HepG2 (cell line): ENCODE results near the gene DNPH1. TPM values are rescaled to one million over a fixed set of nuclear protein-coding genes. Genes with fewer than 3 reads are reported as not detected.
A peak's percentile ranks its signal among the peaks of the same experiment; 100 is the strongest.

Experiments
- CHD2 ChIP-seq: IDR thresholded peaks from 2 replicates; pipeline ENCODE4 v1.6.1; 2011; ENCODE audit warnings: low read depth, low read length, improper control_type of control experiment
- DNMT1 ChIP-seq: sonication (generic); formaldehyde crosslinking; IDR thresholded peaks from 2 replicates; pipeline ENCODE4 v1.5.1; 2020; ENCODE audit warnings: mild to moderate bottlenecking, missing genetic modification reagents
- FOXA1 ChIP-seq, 2 experiments: fragments of 450-650 bp in 1 of 2; sonication (generic) in 1 of 2; formaldehyde crosslinking in 1 of 2; IDR thresholded peaks; 2 replicates each; pipeline versions ENCODE4 v1.4.0 to v1.6.1; 2016 to 2020; ENCODE audit warnings: missing genetic modification reagents in 1 of 2
- FOXC1 ChIP-seq: sonication (generic); formaldehyde crosslinking; IDR thresholded peaks from 2 replicates; pipeline ENCODE4 v1.8.0; 2022; ENCODE audit warnings: mild to moderate bottlenecking, missing genetic modification reagents, borderline replicate concordance
- HOXA7 ChIP-seq: sonication (generic); formaldehyde crosslinking; IDR thresholded peaks from 2 replicates; pipeline ENCODE4 v1.8.1; 2022; ENCODE audit warnings: mild to moderate bottlenecking, missing genetic modification reagents, moderate library complexity
- KDM1A ChIP-seq: IDR thresholded peaks from 2 replicates; pipeline ENCODE4 v1.6.1; 2016; ENCODE audit warnings: missing compliant biosample characterization
- KLF16 ChIP-seq, 2 experiments: sonication (generic) in 1 of 2; formaldehyde crosslinking in 1 of 2; IDR thresholded peaks; 2 replicates each; pipeline versions ENCODE4 v1.6.1 to v1.8.0; 2016 to 2023; ENCODE audit warnings: missing genetic modification reagents in 2 of 2, missing compliant biosample characterization in 1 of 2
- ONECUT2 ChIP-seq: sonication (generic); formaldehyde crosslinking; IDR thresholded peaks from 2 replicates; pipeline ENCODE4 v1.4.0; 2020; ENCODE audit warnings: missing genetic modification reagents
- SIX1 ChIP-seq: sonication (generic); formaldehyde crosslinking; IDR thresholded peaks from 2 replicates; pipeline ENCODE4 v1.4.0; 2020; ENCODE audit warnings: missing genetic modification reagents, borderline replicate concordance
- SP4 ChIP-seq: sonication (generic); formaldehyde crosslinking; IDR thresholded peaks from 2 replicates; pipeline ENCODE4 v1.8.1; 2023; ENCODE audit warnings: mild to moderate bottlenecking, missing genetic modification reagents
- TEAD3 ChIP-seq: optimal IDR thresholded peaks from 2 replicates; pipeline ENCODE3; 2016; ENCODE audit warnings: borderline replicate concordance
- ZBTB7B ChIP-seq: sonication (generic); formaldehyde crosslinking; IDR thresholded peaks from 2 replicates; pipeline ENCODE4 v1.4.0; 2020; ENCODE audit warnings: missing genetic modification reagents
- ZFP36 ChIP-seq: fragments of 150-350 bp; IDR thresholded peaks from 2 replicates; pipeline ENCODE4 v1.6.1; 2018; ENCODE audit warnings: borderline replicate concordance, low read length, low read depth; ENCODE audit not compliant: partially characterized antibody
- ZMYM2 ChIP-seq: sonication (generic); formaldehyde crosslinking; IDR thresholded peaks from 2 replicates; pipeline ENCODE4 v1.8.0; 2022; ENCODE audit warnings: mild to moderate bottlenecking, missing genetic modification reagents
- ZNF235 ChIP-seq: sonication (generic); formaldehyde crosslinking; IDR thresholded peaks from 2 replicates; pipeline ENCODE4 v1.8.1; 2023; ENCODE audit warnings: mild to moderate bottlenecking, missing genetic modification reagents, borderline replicate concordance
- ZNF615 ChIP-seq: sonication (generic); formaldehyde crosslinking; IDR thresholded peaks from 2 replicates; pipeline ENCODE4 v1.5.0; 2020; ENCODE audit warnings: mild to moderate bottlenecking, missing genetic modification reagents, borderline replicate concordance
- ZNF766 ChIP-seq: sonication (generic); formaldehyde crosslinking; IDR thresholded peaks from 2 replicates; pipeline ENCODE4 v1.5.0; 2020; ENCODE audit warnings: missing genetic modification reagents, borderline replicate concordance
- ZNF772 ChIP-seq: sonication (generic); formaldehyde crosslinking; IDR thresholded peaks from 2 replicates; pipeline ENCODE4 v1.5.0; 2020; ENCODE audit warnings: mild to moderate bottlenecking, missing genetic modification reagents
- polyA plus RNA-seq, 8 experiments: library from polyadenylated mRNA; depleted of rRNA in 3 of 8; stranded (reverse) in 7 of 8; unstranded in 1 of 8; fragments of >200 nt; fragmentation: Illumina TruSeq in 4 of 8; extraction: Trizol in 4 of 8; gene quantifications; 2 replicates each; pipeline versions ENCODE4 v1.2.1 to v1.2.3, GENCODE V29; 2011 to 2016; ENCODE audit warnings: low read depth in 4 of 8, missing spikeins in 1 of 8, mixed read lengths in 1 of 8; ENCODE audit not compliant: insufficient read depth in 1 of 8
- total RNA-seq, 5 experiments: library from RNA; depleted of rRNA; stranded (reverse); fragments of >200 nt; fragmentation: Illumina TruSeq; extraction: Trizol; gene quantifications; 2 replicates each; pipeline ENCODE4 v1.2.3, GENCODE V29; 2016; ENCODE audit warnings: low read depth in 1 of 5
- TF ChIP-seq, protein P1 (sequence below): sonication (generic); formaldehyde crosslinking; IDR thresholded peaks from 2 replicates; pipeline ENCODE4 v1.5.1; 2020; ENCODE audit warnings: missing genetic modification reagents, mild to moderate bottlenecking, borderline replicate concordance
- TF ChIP-seq, protein P2 (sequence below): sonication (generic); formaldehyde crosslinking; IDR thresholded peaks from 2 replicates; pipeline ENCODE4 v1.5.1; 2020; ENCODE audit warnings: mild to moderate bottlenecking, missing genetic modification reagents, moderate library complexity
- TF ChIP-seq, protein P3 (sequence below): sonication (generic); formaldehyde crosslinking; IDR thresholded peaks from 2 replicates; pipeline ENCODE4 v1.4.0; 2020; ENCODE audit warnings: mild to moderate bottlenecking, missing genetic modification reagents
- TF ChIP-seq, protein P4 (sequence below): sonication (generic); formaldehyde crosslinking; IDR thresholded peaks from 2 replicates; pipeline ENCODE4 v1.4.0; 2020; ENCODE audit warnings: missing genetic modification reagents, borderline replicate concordance
- TF ChIP-seq, protein P5 (sequence below): sonication (generic); formaldehyde crosslinking; IDR thresholded peaks from 2 replicates; pipeline ENCODE4 v1.4.0; 2020; ENCODE audit warnings: missing genetic modification reagents

Gene DNPH1
- total and polyA plus RNA-seq, 2 of the 13 experiments (the other 11 are each of a cell fraction or from before 2014, with no cell fraction given): 56.5 to 75.1 TPM

DNA sequence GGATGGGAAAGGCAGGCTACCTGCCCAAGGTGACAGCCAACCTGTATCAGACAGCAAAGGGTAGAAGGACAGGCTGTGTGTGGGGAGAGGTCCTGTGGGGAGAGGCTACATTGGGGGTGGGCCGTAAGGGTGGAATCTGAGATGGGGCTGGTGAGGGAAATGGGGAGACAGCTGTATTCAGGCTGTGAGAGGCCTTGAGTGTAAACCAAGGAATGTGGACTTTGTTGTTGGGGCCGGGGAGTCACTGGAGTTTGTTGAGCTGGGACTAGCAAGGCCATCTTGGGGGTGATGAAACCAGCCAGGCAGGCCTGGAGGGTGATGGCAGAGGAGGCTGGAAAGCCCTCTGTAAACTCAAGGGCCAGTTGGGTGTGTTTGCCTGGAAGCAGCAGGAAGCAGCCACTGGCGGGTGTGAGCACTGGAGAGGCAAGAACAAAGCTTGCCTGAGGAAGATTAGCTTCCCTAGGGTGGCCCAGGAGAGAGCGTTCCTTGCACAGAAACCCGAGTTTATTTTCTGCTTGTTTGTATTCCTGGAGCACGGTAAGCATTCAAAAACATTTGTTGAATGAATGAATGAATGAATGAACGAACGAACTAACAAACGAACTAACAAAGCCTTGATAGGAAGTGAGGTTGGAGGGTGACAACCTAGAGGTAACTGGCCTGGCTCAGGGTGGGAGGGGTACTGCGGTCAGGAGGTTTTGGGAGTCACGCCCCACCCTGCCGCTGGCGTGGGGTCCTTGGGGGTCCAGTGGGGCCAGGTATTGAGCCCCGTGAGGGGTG is 32.9 kb upstream of the DNPH1 start (continued):
- TF ChIP-seq, protein P1, sequence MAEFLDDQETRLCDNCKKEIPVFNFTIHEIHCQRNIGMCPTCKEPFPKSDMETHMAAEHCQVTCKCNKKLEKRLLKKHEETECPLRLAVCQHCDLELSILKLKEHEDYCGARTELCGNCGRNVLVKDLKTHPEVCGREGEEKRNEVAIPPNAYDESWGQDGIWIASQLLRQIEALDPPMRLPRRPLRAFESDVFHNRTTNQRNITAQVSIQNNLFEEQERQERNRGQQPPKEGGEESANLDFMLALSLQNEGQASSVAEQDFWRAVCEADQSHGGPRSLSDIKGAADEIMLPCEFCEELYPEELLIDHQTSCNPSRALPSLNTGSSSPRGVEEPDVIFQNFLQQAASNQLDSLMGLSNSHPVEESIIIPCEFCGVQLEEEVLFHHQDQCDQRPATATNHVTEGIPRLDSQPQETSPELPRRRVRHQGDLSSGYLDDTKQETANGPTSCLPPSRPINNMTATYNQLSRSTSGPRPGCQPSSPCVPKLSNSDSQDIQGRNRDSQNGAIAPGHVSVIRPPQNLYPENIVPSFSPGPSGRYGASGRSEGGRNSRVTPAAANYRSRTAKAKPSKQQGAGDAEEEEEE (CRISPR knock-in tag): peak; percentile 80; the same call in 1 of the 2 replicates
- TF ChIP-seq SP4: no peak
- TF ChIP-seq, protein P2, sequence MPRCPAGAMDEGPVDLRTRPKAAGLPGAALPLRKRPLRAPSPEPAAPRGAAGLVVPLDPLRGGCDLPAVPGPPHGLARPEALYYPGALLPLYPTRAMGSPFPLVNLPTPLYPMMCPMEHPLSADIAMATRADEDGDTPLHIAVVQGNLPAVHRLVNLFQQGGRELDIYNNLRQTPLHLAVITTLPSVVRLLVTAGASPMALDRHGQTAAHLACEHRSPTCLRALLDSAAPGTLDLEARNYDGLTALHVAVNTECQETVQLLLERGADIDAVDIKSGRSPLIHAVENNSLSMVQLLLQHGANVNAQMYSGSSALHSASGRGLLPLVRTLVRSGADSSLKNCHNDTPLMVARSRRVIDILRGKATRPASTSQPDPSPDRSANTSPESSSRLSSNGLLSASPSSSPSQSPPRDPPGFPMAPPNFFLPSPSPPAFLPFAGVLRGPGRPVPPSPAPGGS (CRISPR knock-in tag): peak; percentile 54; the same call in 1 of the 2 replicates
- TF ChIP-seq, protein P3, sequence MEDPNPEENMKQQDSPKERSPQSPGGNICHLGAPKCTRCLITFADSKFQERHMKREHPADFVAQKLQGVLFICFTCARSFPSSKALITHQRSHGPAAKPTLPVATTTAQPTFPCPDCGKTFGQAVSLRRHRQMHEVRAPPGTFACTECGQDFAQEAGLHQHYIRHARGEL: peak; percentile 58; the same call in 1 of the 2 replicates
- TF ChIP-seq ZNF615 (CRISPR knock-in tag): no peak
- no peak for TF ChIP-seq CHD2
- TF ChIP-seq ZMYM2 (CRISPR knock-in tag): no peak
- peak; percentile 59; the same call in 1 of the 2 replicates for TF ChIP-seq ZBTB7B (CRISPR knock-in tag)
- TF ChIP-seq, protein P4, sequence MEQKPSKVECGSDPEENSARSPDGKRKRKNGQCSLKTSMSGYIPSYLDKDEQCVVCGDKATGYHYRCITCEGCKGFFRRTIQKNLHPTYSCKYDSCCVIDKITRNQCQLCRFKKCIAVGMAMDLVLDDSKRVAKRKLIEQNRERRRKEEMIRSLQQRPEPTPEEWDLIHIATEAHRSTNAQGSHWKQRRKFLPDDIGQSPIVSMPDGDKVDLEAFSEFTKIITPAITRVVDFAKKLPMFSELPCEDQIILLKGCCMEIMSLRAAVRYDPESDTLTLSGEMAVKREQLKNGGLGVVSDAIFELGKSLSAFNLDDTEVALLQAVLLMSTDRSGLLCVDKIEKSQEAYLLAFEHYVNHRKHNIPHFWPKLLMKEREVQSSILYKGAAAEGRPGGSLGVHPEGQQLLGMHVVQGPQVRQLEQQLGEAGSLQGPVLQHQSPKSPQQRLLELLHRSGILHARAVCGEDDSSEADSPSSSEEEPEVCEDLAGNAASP (CRISPR knock-in tag): peak; percentile 67; the same call in 1 of the 2 replicates
- TF ChIP-seq, protein P5, sequence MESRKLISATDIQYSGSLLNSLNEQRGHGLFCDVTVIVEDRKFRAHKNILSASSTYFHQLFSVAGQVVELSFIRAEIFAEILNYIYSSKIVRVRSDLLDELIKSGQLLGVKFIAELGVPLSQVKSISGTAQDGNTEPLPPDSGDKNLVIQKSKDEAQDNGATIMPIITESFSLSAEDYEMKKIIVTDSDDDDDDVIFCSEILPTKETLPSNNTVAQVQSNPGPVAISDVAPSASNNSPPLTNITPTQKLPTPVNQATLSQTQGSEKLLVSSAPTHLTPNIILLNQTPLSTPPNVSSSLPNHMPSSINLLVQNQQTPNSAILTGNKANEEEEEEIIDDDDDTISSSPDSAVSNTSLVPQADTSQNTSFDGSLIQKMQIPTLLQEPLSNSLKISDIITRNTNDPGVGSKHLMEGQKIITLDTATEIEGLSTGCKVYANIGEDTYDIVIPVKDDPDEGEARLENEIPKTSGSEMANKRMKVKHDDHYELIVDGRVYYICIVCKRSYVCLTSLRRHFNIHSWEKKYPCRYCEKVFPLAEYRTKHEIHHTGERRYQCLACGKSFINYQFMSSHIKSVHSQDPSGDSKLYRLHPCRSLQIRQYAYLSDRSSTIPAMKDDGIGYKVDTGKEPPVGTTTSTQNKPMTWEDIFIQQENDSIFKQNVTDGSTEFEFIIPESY (CRISPR knock-in tag): 0 out of 2 replicates have a peak, but pooled peaks have one; percentile 9
- TF ChIP-seq ZNF766 (CRISPR knock-in tag): no peak
- TF ChIP-seq SIX1: no peak
- peak; percentile 81 for TF ChIP-seq TEAD3
- no peak for TF ChIP-seq DNMT1
- TF ChIP-seq KDM1A (CRISPR knock-in tag): no peak
- no peak for TF ChIP-seq ZNF772 (CRISPR knock-in tag)
- no peak for TF ChIP-seq ONECUT2
- peak in 1 of 2 experiments; percentile 67; a peak in 1 of 4 replicates for TF ChIP-seq KLF16 (CRISPR knock-in tag; IDR thresholded peaks at IDR 0.05)
- no peak for TF ChIP-seq ZNF235
- no peak for TF ChIP-seq FOXA1 (IDR thresholded peaks at IDR 0.05)
- peak; percentile 47; the same call in 1 of the 2 replicates for TF ChIP-seq FOXA1 (CRISPR knock-in tag; IDR thresholded peaks at IDR 0.05)
- no peak for TF ChIP-seq HOXA7 (CRISPR knock-in tag)
- 0 out of 2 replicates have a peak, but pooled peaks have one; percentile 41 for TF ChIP-seq FOXC1
- TF ChIP-seq ZFP36: no peak
